GM12864 (cell line): ENCODE data around the gene TET2.

Experiments used
- DNase-seq: peaks from one replicate; pipeline ENCODE4 v3.0.0-alpha.2; 2011; ENCODE audit warnings: low read depth
- H3K4me3 ChIP-seq: 2 replicates; pipeline ENCODE4 v1.5.1; 2011; ENCODE audit warnings: mild to moderate bottlenecking, low read depth, low read length, control low read depth
- CTCF ChIP-seq: IDR thresholded peaks from 2 replicates; pipeline ENCODE4 v1.5.1; 2011; ENCODE audit warnings: low read depth, mild to moderate bottlenecking, moderate library complexity, low read length, control low read depth, inconsistent platforms; ENCODE audit errors: missing control alignments

TET2 gene

DNA sequence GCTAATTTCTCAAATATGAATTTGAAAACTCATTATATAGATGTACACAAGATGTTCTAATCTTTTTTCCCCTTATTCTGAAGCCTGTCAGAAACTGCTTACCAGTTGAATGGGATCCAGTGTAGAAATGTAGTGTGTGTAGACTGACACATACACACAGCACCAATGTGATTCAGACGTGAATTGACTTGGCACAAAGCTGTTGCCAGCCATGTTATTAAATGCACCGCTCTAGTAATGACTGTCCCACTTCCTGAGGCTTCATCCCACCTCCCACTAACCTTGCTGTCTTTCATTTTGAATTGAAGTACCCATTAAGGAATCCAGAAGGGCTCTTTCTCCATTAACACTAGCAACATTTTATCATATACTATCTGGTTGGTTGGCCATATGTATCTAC, 180.5 kb downstream of the TET2 start:
- H3K4me3 ChIP-seq, result no peak overlapping the region
- no peak for TF ChIP-seq CTCF
- DNase-seq, result no peak

- no peak for DNase-seq
- no peak for TF ChIP-seq CTCF
- H3K4me3 ChIP-seq, result no peak overlapping the region
Observed at GRCh38 chr4:105327956-105328355, 181.3 kb downstream of the TET2 start.

DNA sequence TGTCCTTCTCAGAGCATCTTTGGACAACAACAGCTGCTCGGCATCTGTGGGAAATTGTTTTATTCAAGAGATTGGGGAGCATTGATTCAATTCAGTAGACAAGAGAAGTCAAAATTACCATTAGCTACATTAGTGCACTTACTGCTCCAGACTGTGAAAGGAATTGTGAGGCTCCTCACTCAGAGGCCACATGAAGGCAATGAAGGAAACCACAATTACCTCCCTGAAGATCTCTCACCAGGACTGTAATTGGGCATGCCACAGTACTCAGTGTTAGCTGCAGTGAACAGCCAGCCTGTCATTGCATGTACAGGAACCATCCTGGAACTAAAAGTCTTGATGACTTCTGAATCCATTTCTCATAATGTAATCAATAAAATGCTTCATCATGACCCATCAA, 182.4 kb downstream of the TET2 start:
- TF ChIP-seq CTCF, result no peak
- DNase-seq, result no peak
- no peak overlapping the region for H3K4me3 ChIP-seq
